Astrocyte of the cerebellum (primary cell): Measurements from ENCODE around the gene SUSD1.

ENCODE experiments used
- DNase-seq: peaks from one replicate; pipeline ENCODE4 v3.0.0-alpha.2; 2011; ENCODE audit warnings: low read depth
- H3K4me3 ChIP-seq: 2 replicates; pipeline ENCODE4 v1.5.1; 2011; ENCODE audit warnings: mild to moderate bottlenecking, low read depth, low read length, moderate library complexity
- CTCF ChIP-seq: IDR thresholded peaks from 2 replicates; pipeline ENCODE4 v1.5.1; 2012; ENCODE audit warnings: low read length, low read depth, moderate library complexity, mild to moderate bottlenecking; ENCODE audit errors: missing control alignments
- in situ Hi-C: cut with HindIII; loops from 2 replicates; pipeline ENCODE4 v1.10.0; 2017; ENCODE audit warnings: low sequenced_read_pairs

SUSD1 gene

DNA sequence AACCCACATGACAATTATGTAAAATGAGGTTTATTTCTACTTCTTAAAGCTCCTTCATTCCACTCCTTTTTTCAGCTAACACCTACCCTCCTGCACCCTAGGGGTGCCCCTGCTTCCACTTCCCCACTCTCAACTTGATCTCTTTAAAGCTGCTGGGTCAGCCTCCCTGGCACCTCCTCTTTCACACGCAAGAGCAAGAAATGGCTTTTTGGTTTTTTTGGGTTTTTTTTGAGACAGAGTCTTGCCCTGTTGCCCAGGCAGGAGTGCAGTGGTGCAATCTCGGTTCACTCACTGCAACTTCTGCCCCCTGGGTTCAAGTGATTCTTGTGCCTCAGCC, 64.4 kb downstream of the SUSD1 start:
- H3K4me3 ChIP-seq, result no peak overlapping the region

DNA sequence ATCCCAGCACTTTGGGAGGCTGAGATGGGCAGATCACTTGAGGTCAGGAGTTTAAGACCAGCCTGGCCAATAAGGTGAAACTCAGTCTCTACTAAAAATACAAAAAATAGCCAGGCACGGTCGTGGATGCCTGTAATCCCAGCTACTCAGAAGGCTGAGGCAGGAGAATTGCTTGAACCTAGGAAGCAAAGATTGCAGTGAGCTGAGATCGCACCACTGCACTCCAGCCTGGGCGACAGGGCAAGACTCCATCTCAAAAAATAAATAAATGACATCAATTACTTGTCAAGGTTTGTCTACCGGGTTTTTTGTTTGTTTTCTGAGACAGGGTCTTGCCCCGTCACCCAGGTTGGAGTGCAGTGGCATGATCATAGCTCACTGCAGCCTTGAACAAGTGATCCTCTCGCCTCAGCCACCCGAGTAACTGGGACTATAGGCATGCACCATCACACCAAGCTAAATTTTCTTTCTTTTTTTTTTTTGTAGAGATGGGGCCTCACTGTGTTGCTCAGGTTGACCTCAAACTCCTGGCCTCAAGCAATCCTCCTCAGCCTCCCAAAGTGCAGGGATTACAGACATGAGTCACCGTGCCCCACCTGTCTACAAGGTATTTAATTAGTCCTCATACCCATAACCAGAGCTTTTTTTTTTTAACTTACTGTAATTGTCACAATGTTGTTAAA, 64.9 kb downstream of the SUSD1 start:
- H3K4me3 ChIP-seq, result no peak overlapping the region
- no peak for TF ChIP-seq CTCF
- in situ Hi-C loops, result no loop called here
- no peak for DNase-seq

More for the DNA sequence above, 64.4 kb downstream of the SUSD1 start:
- TF ChIP-seq CTCF, result no peak
- in situ Hi-C loops, result no loop called here
- no peak for DNase-seq

DNA sequence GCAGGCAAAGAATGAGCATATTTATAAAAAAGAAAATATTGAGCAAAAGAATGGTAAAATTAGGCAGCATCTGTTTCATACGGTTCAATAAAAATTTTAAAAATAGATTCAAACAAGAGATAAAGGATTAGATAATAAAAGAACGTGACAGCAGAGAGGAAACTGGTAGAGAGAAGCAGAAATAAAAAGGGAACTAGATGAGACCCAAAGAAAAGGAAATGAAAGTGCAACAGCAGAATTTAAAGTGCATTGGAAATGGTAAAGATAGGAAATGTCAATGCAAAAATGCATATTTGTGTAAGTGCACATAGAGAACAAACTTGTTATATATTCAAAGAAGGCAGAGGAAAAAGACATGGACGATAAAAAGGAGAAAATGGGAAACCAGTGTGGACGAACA, 70.2 kb downstream of the SUSD1 start:
- no peak overlapping the region for H3K4me3 ChIP-seq
- no peak for DNase-seq
- no peak for TF ChIP-seq CTCF
- in situ Hi-C loops, result no loop called here

DNA sequence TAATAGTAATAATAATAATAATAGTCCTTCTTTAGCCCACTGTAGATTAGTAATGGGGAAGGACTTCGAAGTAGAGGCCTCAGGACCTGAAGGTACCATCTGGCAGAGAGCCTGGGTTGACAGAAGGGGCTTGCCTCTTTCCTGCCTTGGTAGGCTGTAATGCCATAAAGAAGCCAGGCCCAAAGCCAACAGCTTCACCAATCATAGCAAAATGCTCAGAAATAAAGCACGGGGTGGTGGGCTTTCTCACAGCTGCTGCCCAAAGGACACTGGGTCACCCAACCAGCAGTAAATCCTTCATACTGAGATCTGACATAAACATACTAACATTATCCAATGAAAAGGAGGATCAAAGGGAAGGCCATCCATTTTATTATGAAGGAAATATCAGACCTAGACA, 70.7 kb downstream of the SUSD1 start:
- in situ Hi-C loops, result no loop called here
- no peak for DNase-seq
- H3K4me3 ChIP-seq, result no peak overlapping the region
- TF ChIP-seq CTCF, result no peak

DNA sequence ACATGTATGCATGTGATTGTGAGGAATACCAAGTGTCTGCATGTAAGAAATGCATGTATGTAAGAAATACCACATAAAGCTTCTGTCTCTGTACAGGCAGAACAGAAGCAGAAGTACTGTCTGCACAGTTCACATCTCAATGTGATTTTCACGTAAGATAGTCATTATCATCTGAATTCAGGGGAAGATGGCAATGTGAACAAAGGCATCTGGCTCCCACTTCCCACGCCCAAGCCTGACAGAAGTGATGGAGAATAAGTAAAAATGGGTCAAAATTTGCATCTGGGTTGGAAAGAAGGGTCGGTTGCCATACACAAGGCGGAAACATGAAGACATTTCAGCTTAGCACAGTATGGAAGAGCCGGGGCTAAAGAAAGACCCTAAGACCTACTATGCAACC, 71.7 kb downstream of the SUSD1 start:
- DNase-seq, result no peak
- H3K4me3 ChIP-seq, result no peak overlapping the region
- in situ Hi-C loops, result no loop called here
- no peak for TF ChIP-seq CTCF

- peak; percentile 67 for DNase-seq
- peak; percentile 85 for TF ChIP-seq CTCF
- in situ Hi-C loops, result loop anchor here (5.0 to 10.0 kb wide), 2 partner anchors 234 to 617 kb away; partner anchors contain the start of genes INIP and PTBP3
- no peak overlapping the region for H3K4me3 ChIP-seq
Measured at GRCh38 chr9:112097712-112098688, 77.1 kb downstream of the SUSD1 start.
